Measurements from ENCODE around the gene OCIAD2. TPM values are rescaled to one million over a fixed set of nuclear protein-coding genes. Genes with fewer than 3 reads are reported as not detected.

Gene OCIAD2
- total and polyA plus RNA-seq, 2 of the 8 experiments (the other 6 are each of a cell fraction or from before 2014, with no cell fraction given): 105 to 122 TPM

- Histone ChIP-seq H3K18ac (ENCODE audit: extremely low read depth, low read length) (no peak overlapping the region), H2BK5ac (ENCODE audit: low read depth, low read length) (no peak overlapping the region), H3K79me2 (ENCODE audit: control insufficient read depth in 1 of 2, insufficient read depth in 2 of 2, low read length in 2 of 2) (no peaks in the 10 kb centered on the region), H3K9me3 (ENCODE audit: insufficient read depth in 2 of 2, low read depth in 1 of 2, low read length in 1 of 2) (no peaks in the 10 kb centered on the region), H3K23me2 (ENCODE audit: low read depth, low read length) (no peaks in the 10 kb centered on the region), H2BK12ac (ENCODE audit: low read depth, low read length) (no peak overlapping the region), H3K14ac (ENCODE audit: insufficient read length) (no peak overlapping the region), H3K4me2 (ENCODE audit: insufficient read depth in 1 of 2, low read depth in 2 of 2, low read length in 2 of 2) (no peak overlapping the region), H4K5ac (ENCODE audit: insufficient read length, low read depth, low read length) (no peak overlapping the region), H3K9ac (replicated peaks in 1 of 4; ENCODE audit: extremely low read depth in 1 of 4, low read depth in 3 of 4, low read length in 3 of 4) (no peak overlapping the region), H3K4me1 (replicated peaks in 1 of 4; ENCODE audit: control insufficient read depth in 3 of 4, insufficient read depth in 4 of 4, low read length in 3 of 4) (no peaks in the 10 kb centered on the region), H4K20me1 (replicated peaks in 1 of 2; ENCODE audit: control insufficient read depth in 1 of 2, insufficient read depth in 2 of 2, low read length in 2 of 2) (peaks cover 0 to 3% of the 10 kb centered on the region in 2 experiments), H2AK5ac (ENCODE audit: low read depth, low read length) (no peak overlapping the region), H3K27ac (ENCODE audit: low read depth, low read length) (no peak overlapping the region), H3K4ac (replicated peaks; ENCODE audit: insufficient read length, low read depth, low read length) (no peak overlapping the region), H2AFZ (ENCODE audit: low read length) (no peak overlapping the region), H3K27me3 (replicated peaks in 1 of 4; ENCODE audit: control insufficient read depth in 3 of 4, extremely low read depth in 1 of 4, insufficient read depth in 3 of 4, low read length in 3 of 4) (no peaks in the 10 kb centered on the region), H2BK20ac (ENCODE audit: low read length) (no peak overlapping the region), H4K8ac (ENCODE audit: extremely low read depth, insufficient read depth, low read length) (no peak overlapping the region), H2BK15ac (ENCODE audit: low read length) (no peak overlapping the region), H3K23ac (ENCODE audit: insufficient read length) (no peak overlapping the region), H3K56ac (replicated peaks; ENCODE audit: insufficient read length, low read depth, low read length) (no peak overlapping the region), H3K4me3 (ENCODE audit: extremely low read depth in 1 of 4, insufficient read depth in 2 of 4, low read depth in 3 of 4, low read length in 4 of 4) (no peak overlapping the region), H3K36me3 (ENCODE audit: control insufficient read depth in 2 of 4, insufficient read depth in 4 of 4, low read length in 3 of 4) (peaks cover 4 to 25% (median 15%) of the 10 kb centered on the region in 4 experiments; a peak in 7 of 8 replicates), H3K79me1 (ENCODE audit: low read depth, low read length) (no peaks in the 10 kb centered on the region; the same call in 1 of the 2 replicates), H2BK120ac (replicated peaks; ENCODE audit: low read depth, low read length) (no peak overlapping the region), H4K91ac (replicated peaks; ENCODE audit: insufficient read length, low read length) (no peak overlapping the region)
- CTCF ChIA-PET (ENCODE audit: partially characterized antibody): interaction anchor here (1.1 kb wide), 1 partner anchor 33 kb away, joined by 3 read pairs; no protein-coding TSS in a partner anchor
- 90% methylated on average over 5 of the region's 5 CpGs; no CpG with 5 or more reads in 1 of the 2 experiments for WGBS, 2 experiments (ENCODE audit: extremely low coverage in 1 of 2, insufficient coverage in 1 of 2, insufficient read length in 1 of 2, insufficient replicate concordance in 2 of 2, low coverage in 1 of 2, low lambda C conversion rate in 2 of 2, missing lambda C conversion rate in 1 of 2)
- DNase-seq (ENCODE audit: low read depth in 1 of 2, low spot score in 2 of 2) (no peak), FAIRE-seq (no peak)
- POLR2A ChIA-PET (ENCODE audit: partially characterized antibody): no interaction called here
- TF ChIP-seq POLR2A (IDR thresholded peaks at IDR 0.05; ENCODE audit: control extremely low read depth in 1 of 2, low read depth in 2 of 2, low read length in 2 of 2) (no peak), SP4 (IDR thresholded peaks at IDR 0.05; ENCODE audit: low read length) (no peak), CHD2 (IDR thresholded peaks at IDR 0.05; ENCODE audit: low read length) (no peak), TEAD4 (IDR thresholded peaks at IDR 0.05; ENCODE audit: low read depth, low read length) (no peak), SIRT6 (IDR thresholded peaks at IDR 0.05; ENCODE audit: low read length) (no peak), KDM1A (IDR thresholded peaks at IDR 0.05; ENCODE audit: borderline replicate concordance, low read length) (no peak), YY1 (IDR thresholded peaks at IDR 0.05; ENCODE audit: low read depth, low read length) (no peak), BRCA1 (IDR thresholded peaks at IDR 0.05; ENCODE audit: low read depth, low read length) (no peak), HDAC6 (IDR thresholded peaks at IDR 0.05; ENCODE audit: low read depth, low read length) (no peak), RAD21 (IDR thresholded peaks at IDR 0.05 in 1 of 2, conservative IDR thresholded peaks at IDR 0.05 in 1 of 2; ENCODE audit: low read depth in 2 of 2, low read length in 2 of 2) (no peak), USF2 (IDR thresholded peaks at IDR 0.05; ENCODE audit: low read length) (no peak)
Measured at GRCh38 chr4:48898733-48899431, 7.7 kb downstream of the OCIAD2 start.
